Measurements from ENCODE around the gene MLLT11.
"Not testable (repeated sequence)": the region's sequence is repeated elsewhere in the genome, so short reads cannot be mapped to it uniquely, and the experiment has no call there.

MLLT11 gene

DNA sequence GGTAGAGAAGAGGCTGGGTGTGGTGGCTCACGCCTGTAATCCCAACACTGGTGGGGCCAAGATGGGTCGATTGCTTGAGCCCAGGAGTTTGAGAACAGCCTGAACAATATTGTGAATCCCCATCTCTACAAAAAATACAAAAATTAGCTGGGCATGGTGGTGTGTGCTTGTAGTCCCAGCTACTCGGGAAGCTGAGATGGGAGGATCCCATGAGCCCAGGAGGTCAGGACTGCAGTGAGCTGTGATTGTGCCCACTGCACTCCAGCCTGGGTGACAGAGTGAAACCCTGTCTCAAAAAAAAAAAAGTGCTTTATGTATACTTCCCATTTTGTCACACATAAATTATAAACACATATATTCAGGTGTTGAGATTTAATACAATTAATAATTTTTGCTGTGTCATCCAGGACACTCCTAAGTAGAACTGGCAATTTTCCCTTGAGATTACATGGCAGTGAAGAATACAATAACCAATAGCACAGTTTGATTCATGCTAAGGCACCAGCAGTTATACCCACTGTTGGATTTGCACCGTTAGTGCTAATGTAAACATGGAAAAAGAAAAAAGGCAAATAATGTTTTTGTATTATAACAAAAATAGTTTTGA lies 25.9 kb downstream of the MLLT11 start:
- no peak overlapping the region for H3K4me3 ChIP-seq (ENCODE audit: low read depth, low read length)

GRCh38 chr1:151097426-151097825 lies 37.2 kb downstream of the MLLT11 start:
- H3K4me3 ChIP-seq (ENCODE audit: low read depth, low read length) = not testable (repeated sequence)

More for the DNA sequence above, 25.9 kb downstream of the MLLT11 start:
- no peak for TF ChIP-seq CTCF (IDR thresholded peaks at IDR 0.05; ENCODE audit: borderline replicate concordance, insufficient read depth, low read depth, low read length)

DNA sequence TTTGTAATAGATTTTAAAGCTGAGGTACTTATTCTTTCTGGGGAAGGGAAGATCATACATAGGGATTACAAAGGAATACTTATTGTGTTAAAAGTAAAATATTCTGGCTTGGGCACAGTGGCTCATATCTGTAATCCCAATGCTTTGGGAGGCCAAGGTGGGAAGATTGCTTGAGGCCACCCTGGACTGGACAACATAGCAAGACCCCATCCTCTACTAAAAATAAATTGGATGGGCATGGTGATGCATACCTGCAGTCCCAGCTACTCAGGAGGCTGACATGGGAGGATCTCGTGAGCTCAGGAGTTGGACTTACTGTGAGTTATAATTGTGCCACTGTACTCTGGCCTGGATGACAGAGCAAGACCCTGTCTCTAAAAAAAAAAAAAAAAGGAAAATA lies 37.9 kb downstream of the MLLT11 start:
- no peak overlapping the region for H3K4me3 ChIP-seq (ENCODE audit: low read depth, low read length)
- no peak for TF ChIP-seq CTCF (IDR thresholded peaks at IDR 0.05; ENCODE audit: borderline replicate concordance, insufficient read depth, low read depth, low read length)

- no peak overlapping the region for H3K4me3 ChIP-seq (ENCODE audit: low read depth, low read length)
- TF ChIP-seq CTCF (IDR thresholded peaks at IDR 0.05; ENCODE audit: borderline replicate concordance, insufficient read depth, low read depth, low read length) = no peak
Observed at GRCh38 chr1:151104630-151105029, 44.4 kb downstream of the MLLT11 start.

DNA sequence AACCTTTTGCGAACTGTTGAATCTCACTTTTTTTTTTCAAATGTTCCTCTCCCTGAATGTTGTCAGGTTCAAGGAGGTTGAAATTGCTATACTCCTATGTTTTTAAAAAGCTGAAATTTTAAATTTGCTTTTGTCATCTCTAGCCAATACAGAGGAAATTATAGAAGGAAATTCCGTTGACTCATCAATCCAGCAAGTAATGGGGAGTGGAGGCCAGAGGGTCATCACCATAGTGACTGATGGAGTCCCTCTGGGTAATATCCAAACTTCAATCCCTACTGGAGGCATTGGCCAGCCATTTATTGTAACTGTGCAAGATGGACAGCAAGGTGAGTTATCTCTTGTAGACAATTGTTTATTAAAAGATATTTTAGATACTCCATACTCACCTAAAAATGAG lies 46.7 kb downstream of the MLLT11 start:
- no peak overlapping the region for H3K4me3 ChIP-seq (ENCODE audit: low read depth, low read length)
- no peak for TF ChIP-seq CTCF (IDR thresholded peaks at IDR 0.05; ENCODE audit: borderline replicate concordance, insufficient read depth, low read depth, low read length)

GRCh38 chr1:151108331-151108730 lies 48.1 kb downstream of the MLLT11 start:
- no peak for TF ChIP-seq CTCF (IDR thresholded peaks at IDR 0.05; ENCODE audit: borderline replicate concordance, insufficient read depth, low read depth, low read length)
- no peak overlapping the region for H3K4me3 ChIP-seq (ENCODE audit: low read depth, low read length)

DNA sequence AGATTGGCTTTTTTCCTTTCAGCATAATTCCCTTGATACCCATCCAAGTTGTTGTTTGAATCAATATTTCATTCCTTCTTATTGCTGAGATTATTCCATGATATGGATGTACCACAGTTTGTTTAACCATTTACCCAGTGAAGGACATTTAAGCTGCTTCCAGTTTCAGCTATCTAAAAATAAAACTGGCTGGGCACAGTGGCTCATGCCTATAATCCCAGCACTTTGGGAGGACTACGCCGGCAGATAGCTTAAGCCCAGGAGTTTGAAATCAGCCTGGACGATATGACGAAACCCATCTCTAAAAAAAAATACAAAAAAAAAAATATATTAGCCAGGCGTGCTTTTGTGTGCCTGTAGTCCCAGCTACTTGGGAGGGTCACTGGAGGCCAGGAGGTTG lies 53.7 kb downstream of the MLLT11 start:
- no peak for TF ChIP-seq CTCF (IDR thresholded peaks at IDR 0.05; ENCODE audit: borderline replicate concordance, insufficient read depth, low read depth, low read length)
- H3K4me3 ChIP-seq (ENCODE audit: low read depth, low read length) = no peak overlapping the region
